GM18909 (cell line): Measurements from ENCODE around the gene FAM114A1.
"Not testable (repeated sequence)": the region's sequence is repeated elsewhere in the genome, so short reads cannot be mapped to it uniquely, and the experiment has no call there.

ENCODE experiments used
- ATAC-seq: cut with Tn5 transposase; IDR thresholded peaks from one replicate; pipeline ENCODE4 v1.9.1; 2021; ENCODE audit warnings: mild to moderate bottlenecking; ENCODE audit not compliant: unreplicated experiment, poor library complexity

Gene FAM114A1

GRCh38 chr4:38958453-38959190, 91.0 kb downstream of the FAM114A1 start:
- peak; percentile 69 for ATAC-seq

DNA sequence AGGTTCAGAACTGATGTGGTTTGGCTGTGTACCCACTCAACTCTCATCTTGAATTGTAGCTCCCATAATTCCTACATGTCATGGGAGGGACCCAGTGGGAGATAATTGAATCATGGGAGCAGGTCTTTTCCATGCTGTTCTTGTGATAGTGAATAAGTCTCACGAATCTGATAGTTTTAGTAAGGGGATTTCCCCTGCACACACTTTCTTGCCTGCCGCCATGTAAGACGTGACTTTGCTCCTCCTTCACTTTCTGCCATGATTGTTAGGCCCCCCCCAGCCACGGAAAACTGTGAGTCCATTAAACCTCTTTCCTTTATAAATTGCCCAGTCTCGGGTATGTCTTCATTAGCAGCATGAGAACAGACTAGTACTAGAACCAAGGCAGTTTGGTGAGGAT, 91.6 kb downstream of the FAM114A1 start:
- ATAC-seq = not testable (repeated sequence)

GRCh38 chr4:38964942-38965775, 97.6 kb downstream of the FAM114A1 start:
- no peak for ATAC-seq

- ATAC-seq = no peak
These were observed 98.3 kb downstream of the FAM114A1 start for GRCh38 chr4:38965866-38966265.

GRCh38 chr4:38967260-38968095, 99.9 kb downstream of the FAM114A1 start:
- no peak for ATAC-seq

DNA sequence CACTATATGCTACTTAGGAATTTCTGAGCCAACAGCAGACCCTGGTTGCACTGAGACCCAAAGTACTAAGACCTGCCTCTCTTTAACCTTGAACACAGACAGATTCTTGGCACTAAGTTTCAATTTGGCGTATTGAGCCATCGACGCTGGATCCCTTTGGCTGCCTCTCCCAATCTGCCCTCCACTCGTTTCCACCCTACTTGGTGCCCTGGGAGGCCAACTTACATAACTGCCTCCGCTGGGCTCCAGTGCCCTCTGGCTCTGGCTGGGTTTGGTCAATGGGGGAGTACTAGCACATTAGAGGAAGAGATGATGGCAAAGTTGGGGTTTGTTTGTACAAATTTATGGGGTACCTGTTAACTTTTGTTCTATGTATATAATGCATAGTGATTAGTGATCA, 101.1 kb downstream of the FAM114A1 start:
- no peak for ATAC-seq

GRCh38 chr4:38976308-38976707, 108.7 kb downstream of the FAM114A1 start:
- ATAC-seq = no peak

DNA sequence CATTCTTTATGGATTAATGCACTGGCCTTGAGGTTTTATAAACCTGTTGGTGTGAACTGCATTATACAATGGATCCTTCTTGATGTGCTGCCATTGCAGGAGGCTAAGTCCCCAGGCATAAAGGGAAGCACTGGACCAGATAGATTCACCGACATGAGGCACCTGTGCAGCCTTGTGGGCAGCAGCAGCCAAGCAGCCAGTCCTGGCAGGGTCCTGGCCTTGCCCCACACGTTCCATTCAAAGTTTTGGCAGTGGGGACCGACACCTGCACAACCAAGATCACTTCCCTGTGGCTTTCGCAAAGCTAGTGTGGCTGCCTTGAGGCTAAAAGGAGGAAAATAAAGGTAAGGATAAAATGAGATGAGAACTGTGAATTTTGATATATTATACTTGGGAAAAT, 111.5 kb downstream of the FAM114A1 start:
- ATAC-seq = no peak

DNA sequence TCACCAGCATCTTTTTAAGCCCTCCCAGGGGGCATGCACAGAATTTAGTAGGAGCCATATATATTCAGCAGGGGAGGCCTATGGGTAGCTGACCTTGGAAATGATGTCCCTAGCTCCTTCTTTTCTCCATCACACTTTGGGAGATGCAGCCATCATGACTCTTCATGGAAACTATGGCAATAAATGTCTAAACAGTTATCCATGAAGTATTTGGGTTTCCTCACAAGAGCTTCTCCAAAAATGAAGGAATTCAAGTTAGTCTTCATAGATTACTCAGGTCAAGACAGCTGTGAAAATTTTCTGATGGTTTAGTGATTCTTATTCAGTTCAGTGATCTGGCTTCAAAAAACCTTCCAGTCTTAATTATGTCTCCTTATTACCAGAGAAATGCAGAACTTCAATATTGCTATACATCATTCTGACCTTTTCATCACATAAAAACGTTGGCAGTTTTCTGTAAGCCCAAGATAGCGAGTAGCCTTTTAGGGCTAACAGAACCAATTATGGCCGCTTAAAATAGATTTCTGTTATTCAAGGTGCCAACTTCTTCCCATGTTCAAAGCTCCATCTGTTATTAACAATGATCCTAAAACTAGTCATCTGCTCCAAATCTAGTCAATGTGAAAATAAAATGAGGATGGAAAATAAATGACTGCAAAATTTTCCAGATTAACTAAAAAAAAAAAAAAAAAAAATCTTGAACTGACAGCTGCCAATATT, 112.1 kb downstream of the FAM114A1 start:
- no peak for ATAC-seq

DNA sequence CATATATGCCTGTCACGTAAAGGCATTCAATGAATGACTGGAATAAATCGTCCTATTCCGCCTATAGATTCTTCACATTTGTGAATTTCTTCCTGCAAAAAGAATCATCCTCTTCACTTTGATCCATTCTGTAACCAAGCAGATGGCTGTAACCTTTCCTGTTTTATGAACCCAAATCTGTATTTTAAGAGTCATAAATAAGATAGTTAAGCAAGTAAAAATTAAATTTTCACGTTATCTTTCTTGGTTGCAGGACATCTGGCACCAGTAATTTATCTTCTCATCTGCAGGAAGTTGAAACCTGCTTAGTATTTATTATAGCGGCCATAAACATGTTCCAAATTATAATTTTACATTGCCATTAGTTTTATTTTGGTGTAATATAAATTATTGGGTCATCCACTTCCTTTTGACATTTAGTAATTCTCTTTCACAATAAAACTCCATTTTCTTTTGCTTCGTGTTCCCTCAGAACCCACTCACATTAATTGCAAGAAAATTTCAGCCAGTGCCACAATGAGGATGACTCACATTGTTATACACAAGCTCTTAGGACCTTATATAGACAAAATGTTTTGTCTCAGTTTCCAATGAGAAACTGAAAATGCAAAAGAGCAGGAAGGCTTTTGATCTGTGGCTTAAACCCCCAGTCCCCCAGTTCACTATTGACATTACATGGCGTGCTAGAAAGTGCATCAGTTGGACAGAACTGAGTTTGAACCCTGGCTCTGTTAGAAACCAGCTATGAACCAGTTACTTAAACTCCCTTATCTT, 113.5 kb downstream of the FAM114A1 start:
- ATAC-seq = peak; percentile 47

DNA sequence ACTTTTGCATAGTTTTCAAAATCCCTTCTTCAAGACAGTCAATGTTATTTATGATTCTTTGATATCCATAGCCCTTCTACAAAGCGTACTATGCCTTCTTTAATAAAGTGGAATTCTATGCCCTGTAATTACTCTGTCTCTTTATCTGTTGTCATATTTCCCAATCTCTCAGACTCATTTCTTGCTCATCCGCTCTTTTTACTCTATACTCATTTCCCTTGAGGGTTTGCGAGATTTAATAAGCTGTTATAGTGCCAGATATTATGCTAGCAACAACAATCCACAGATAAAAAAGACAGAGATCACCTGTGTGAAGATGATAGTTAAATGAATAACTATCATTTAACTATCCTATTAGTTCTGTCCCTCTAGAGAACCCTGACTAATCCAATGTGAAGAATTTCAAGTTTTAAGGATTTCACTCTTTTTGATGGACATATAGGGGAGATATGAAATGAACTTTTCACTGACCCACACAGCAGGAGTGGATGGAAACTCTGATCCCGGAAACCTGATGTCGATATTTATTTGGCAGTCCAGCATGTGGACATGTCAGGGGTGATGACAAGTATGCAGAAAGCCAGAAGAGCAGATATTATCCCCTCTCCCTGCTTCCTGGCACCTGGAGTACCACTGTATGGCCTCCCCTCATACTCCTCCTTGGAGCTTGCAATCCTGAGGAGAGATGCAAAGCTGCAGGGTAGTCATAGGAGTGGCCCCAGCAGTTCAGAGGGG, 114.9 kb downstream of the FAM114A1 start:
- no peak for ATAC-seq

GRCh38 chr4:38983291-38983690, 115.7 kb downstream of the FAM114A1 start:
- no peak for ATAC-seq

DNA sequence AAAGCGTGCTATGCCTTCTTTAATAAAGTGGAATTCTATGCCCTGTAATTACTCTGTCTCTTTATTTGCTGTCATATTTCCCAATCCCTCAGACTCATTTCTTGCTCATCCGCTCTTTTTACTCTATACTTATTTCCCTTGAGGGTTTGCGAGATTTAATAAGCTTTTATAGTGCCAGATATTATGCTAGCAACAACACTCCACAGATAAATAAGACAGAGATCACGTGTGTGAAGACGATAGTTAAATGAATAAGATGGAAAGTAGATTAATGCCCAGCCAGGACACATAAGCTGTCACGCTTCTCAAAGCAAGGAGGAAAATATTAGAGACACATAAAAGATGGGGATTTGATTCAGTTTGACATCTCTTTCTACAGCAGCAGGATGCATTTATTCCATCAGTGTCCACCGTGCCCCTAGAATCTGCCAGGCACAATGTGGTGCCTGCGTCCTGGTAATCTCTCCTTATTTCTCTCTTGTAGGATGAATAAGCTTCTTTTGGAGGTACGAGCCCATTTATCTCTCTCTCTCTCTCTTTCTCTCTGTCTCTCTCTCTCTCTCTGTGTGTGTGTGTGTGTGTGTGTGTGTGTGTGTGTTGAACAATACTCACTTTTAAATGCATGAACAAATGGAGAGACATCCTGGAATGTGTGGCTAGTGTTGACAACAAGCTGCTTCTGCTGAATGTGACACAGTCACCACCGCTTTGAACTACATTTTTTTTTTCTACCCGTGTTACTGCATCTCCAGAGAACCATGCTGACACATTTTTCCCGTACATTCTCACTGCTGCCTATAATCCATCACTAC, 116.4 kb downstream of the FAM114A1 start:
- ATAC-seq = no peak

GRCh38 chr4:38985410-38986100, 117.9 kb downstream of the FAM114A1 start:
- ATAC-seq = no peak

- ATAC-seq = no peak
These were observed 119.9 kb downstream of the FAM114A1 start for GRCh38 chr4:38987491-38987890.

GRCh38 chr4:38988353-38988752, 120.7 kb downstream of the FAM114A1 start:
- not testable (repeated sequence) for ATAC-seq

DNA sequence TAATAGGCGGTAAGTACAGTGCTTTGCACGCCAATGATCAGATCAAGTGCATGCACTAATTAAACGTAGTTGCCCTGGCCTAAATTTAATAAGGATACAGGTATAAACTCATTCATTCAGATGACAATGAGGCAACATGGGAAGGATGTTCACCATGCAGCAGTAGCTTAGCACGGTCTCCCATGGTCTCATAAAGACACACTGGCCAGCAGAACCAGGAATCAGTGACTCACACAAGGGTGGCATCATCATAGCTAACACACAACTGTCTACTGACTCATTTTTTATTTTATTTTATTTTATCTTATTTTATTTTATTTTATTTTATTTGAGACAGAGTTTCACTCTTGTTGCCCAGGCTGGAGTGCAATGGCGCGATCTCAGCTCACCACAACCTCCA, 121.9 kb downstream of the FAM114A1 start:
- no peak for ATAC-seq
